Measurements from ENCODE around the gene ITGA2.

ITGA2 gene

DNA sequence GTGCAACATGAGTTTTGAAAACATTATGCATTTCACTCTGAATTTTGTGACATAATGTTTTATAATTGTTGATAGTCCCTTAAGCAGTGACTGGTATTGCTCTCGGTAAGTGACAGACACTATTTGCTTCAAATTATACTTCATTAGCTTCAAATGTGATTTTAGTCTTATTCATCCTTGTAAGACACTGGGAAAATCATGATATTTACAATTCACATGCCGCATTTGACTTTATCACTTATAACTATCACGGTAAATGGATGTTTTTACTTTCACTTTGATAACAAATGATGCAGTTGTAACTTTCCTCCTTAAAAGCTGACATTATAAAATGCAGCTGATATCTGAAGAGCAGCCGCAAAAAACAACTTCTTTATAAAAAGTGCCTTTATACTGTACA is 44.1 kb upstream of the ITGA2 start:
- H3K79me2 ChIP-seq (ENCODE audit: insufficient read depth, low read length) = no peaks in the 10 kb centered on the region
- H3K9me3 ChIP-seq (ENCODE audit: insufficient read depth, low read length) = no peaks in the 10 kb centered on the region
- H3K36me3 ChIP-seq (ENCODE audit: low read length) = no peaks in the 10 kb centered on the region
- no peak overlapping the region for H2AFZ ChIP-seq (ENCODE audit: low read depth, low read length, severe bottlenecking)
- no peak overlapping the region for H3K4me3 ChIP-seq (ENCODE audit: insufficient read depth, low read length, poor library complexity, severe bottlenecking)
- no peak overlapping the region for H3K27ac ChIP-seq (ENCODE audit: low read depth, low read length)
- no peak for TF ChIP-seq EZH2phosphoT487 (conservative IDR thresholded peaks at IDR 0.05; ENCODE audit: low read length)
- TF ChIP-seq, protein P1, sequence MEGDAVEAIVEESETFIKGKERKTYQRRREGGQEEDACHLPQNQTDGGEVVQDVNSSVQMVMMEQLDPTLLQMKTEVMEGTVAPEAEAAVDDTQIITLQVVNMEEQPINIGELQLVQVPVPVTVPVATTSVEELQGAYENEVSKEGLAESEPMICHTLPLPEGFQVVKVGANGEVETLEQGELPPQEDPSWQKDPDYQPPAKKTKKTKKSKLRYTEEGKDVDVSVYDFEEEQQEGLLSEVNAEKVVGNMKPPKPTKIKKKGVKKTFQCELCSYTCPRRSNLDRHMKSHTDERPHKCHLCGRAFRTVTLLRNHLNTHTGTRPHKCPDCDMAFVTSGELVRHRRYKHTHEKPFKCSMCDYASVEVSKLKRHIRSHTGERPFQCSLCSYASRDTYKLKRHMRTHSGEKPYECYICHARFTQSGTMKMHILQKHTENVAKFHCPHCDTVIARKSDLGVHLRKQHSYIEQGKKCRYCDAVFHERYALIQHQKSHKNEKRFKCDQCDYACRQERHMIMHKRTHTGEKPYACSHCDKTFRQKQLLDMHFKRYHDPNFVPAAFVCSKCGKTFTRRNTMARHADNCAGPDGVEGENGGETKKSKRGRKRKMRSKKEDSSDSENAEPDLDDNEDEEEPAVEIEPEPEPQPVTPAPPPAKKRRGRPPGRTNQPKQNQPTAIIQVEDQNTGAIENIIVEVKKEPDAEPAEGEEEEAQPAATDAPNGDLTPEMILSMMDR (IDR thresholded peaks at IDR 0.05; ENCODE audit: insufficient read depth, low read length, poor library complexity, severe bottlenecking) = no peak
- H4K20me1 ChIP-seq (ENCODE audit: low read depth, low read length) = no peaks in the 10 kb centered on the region
- no peak overlapping the region for H3K9ac ChIP-seq (ENCODE audit: low read length)
- no peaks in the 10 kb centered on the region for H3K27me3 ChIP-seq (ENCODE audit: low read length)
- H3K4me2 ChIP-seq (ENCODE audit: low read depth, low read length, poor library complexity, severe bottlenecking) = peak overlapping the region; percentile 48
- no peaks in the 10 kb centered on the region for H3K9me2 ChIP-seq (replicated peaks; ENCODE audit: insufficient read depth, low read length)
- no peaks in the 10 kb centered on the region for H3F3A ChIP-seq (ENCODE audit: insufficient read depth)

DNA sequence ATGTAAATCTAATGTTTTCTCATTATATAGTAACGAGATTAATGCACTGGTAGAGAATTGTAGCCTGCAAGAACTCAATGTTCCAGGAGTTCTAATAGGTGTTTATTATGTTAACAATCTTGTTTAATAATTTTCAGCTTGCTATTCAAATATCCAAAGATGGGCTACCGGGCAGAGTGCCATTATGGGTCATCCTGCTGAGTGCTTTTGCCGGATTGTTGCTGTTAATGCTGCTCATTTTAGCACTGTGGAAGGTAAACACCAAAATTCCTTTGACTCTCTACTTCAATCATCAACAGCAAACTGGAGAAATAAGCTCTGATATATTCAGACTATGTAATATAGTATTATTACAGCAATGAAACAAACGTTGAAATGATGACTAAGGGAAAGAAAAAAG is 41.9 kb upstream of the ITGA2 start:
- no peak overlapping the region for H3K4me2 ChIP-seq (ENCODE audit: low read depth, low read length, poor library complexity, severe bottlenecking)
- no peaks in the 10 kb centered on the region for H3K9me2 ChIP-seq (replicated peaks; ENCODE audit: insufficient read depth, low read length)
- H3K27me3 ChIP-seq (ENCODE audit: low read length) = no peaks in the 10 kb centered on the region
- no peak overlapping the region for H3K27ac ChIP-seq (ENCODE audit: low read depth, low read length)
- no peaks in the 10 kb centered on the region for H3F3A ChIP-seq (ENCODE audit: insufficient read depth)
- H4K20me1 ChIP-seq (ENCODE audit: low read depth, low read length) = no peaks in the 10 kb centered on the region
- no peak overlapping the region for H2AFZ ChIP-seq (ENCODE audit: low read depth, low read length, severe bottlenecking)
- H3K79me2 ChIP-seq (ENCODE audit: insufficient read depth, low read length) = no peaks in the 10 kb centered on the region
- no peaks in the 10 kb centered on the region for H3K9me3 ChIP-seq (ENCODE audit: insufficient read depth, low read length)
- no peak overlapping the region for H3K4me3 ChIP-seq (ENCODE audit: insufficient read depth, low read length, poor library complexity, severe bottlenecking)
- no peaks in the 10 kb centered on the region for H3K36me3 ChIP-seq (ENCODE audit: low read length)
- TF ChIP-seq, protein P1 (IDR thresholded peaks at IDR 0.05; ENCODE audit: insufficient read depth, low read length, poor library complexity, severe bottlenecking) = no peak
- TF ChIP-seq EZH2phosphoT487 (conservative IDR thresholded peaks at IDR 0.05; ENCODE audit: low read length) = no peak
- no peak overlapping the region for H3K9ac ChIP-seq (ENCODE audit: low read length)

DNA sequence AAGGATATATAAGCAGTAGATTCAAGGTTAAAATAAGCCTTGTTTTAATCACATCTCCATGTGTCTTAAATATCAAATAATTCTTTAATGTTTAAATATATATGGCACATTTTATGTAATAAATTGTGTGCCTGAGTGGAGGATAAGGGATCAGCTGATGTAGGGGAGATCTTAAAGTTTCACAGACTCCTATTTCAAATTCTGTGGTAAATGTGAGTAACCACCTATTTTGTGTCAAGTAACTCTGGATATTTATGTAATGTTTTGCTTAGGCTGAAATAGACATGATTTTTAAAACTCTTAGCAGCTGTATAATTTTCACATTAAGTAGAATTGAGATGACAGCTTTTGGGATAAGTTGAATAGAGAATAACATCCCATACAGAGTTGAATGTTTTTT is 41.3 kb upstream of the ITGA2 start:
- H3K79me2 ChIP-seq (ENCODE audit: insufficient read depth, low read length) = no peaks in the 10 kb centered on the region
- H3F3A ChIP-seq (ENCODE audit: insufficient read depth) = no peaks in the 10 kb centered on the region
- H2AFZ ChIP-seq (ENCODE audit: low read depth, low read length, severe bottlenecking) = no peak overlapping the region
- no peak overlapping the region for H3K4me2 ChIP-seq (ENCODE audit: low read depth, low read length, poor library complexity, severe bottlenecking)
- no peaks in the 10 kb centered on the region for H3K27me3 ChIP-seq (ENCODE audit: low read length)
- H3K9me3 ChIP-seq (ENCODE audit: insufficient read depth, low read length) = no peaks in the 10 kb centered on the region
- H3K9ac ChIP-seq (ENCODE audit: low read length) = no peak overlapping the region
- no peak overlapping the region for H3K4me3 ChIP-seq (ENCODE audit: insufficient read depth, low read length, poor library complexity, severe bottlenecking)
- H4K20me1 ChIP-seq (ENCODE audit: low read depth, low read length) = no peaks in the 10 kb centered on the region
- no peaks in the 10 kb centered on the region for H3K9me2 ChIP-seq (replicated peaks; ENCODE audit: insufficient read depth, low read length)
- no peak overlapping the region for H3K27ac ChIP-seq (ENCODE audit: low read depth, low read length)
- no peak for TF ChIP-seq EZH2phosphoT487 (conservative IDR thresholded peaks at IDR 0.05; ENCODE audit: low read length)
- TF ChIP-seq, protein P1 (IDR thresholded peaks at IDR 0.05; ENCODE audit: insufficient read depth, low read length, poor library complexity, severe bottlenecking) = no peak
- H3K36me3 ChIP-seq (ENCODE audit: low read length) = no peaks in the 10 kb centered on the region
